MCF 10A (cell line): ENCODE data around the gene TCP11. TPM values are rescaled to one million over a fixed set of nuclear protein-coding genes. Genes with fewer than 3 reads are reported as not detected.

Experiments
- BruUV-seq: library from RNA; stranded (reverse); fragments of 400-500 nt; replicated peaks from 2 replicates; lab custom pipeline; 2021; lab: Mats Ljungman, UMichigan
- CTCF ChIA-PET: fragments of 300-600 bp; sonication (Branson Sonifier 250); formaldehyde crosslinking; extraction: SDS; loops from one replicate; lab custom pipeline; 2021; ENCODE audit warnings: antibody characterized with exemption, inconsistent platforms; lab: Yijun Ruan, JAX
- POLR2A ChIA-PET: fragments of 300-600, 350-650 bp; sonication (Branson Sonifier 250); formaldehyde crosslinking; extraction: SDS; loops from one replicate; lab custom pipeline; 2020; ENCODE audit warnings: antibody characterized with exemption, inconsistent platforms; lab: Yijun Ruan, JAX
- DNase-seq: peaks from one replicate; pipeline ENCODE4 v3.0.0-alpha.2; 2018; ENCODE audit not compliant: unreplicated experiment
- H3K27ac Mint-ChIP-seq: one replicate; pipeline ENCODE4 v1.8.0; 2022; ENCODE audit warnings: mild to moderate bottlenecking, low read depth, mixed read lengths; ENCODE audit not compliant: unreplicated experiment
- H3K27me3 Mint-ChIP-seq: one replicate; pipeline ENCODE4 v1.8.0; 2022; ENCODE audit warnings: mixed read lengths; ENCODE audit not compliant: insufficient read depth, unreplicated experiment
- H3K36me3 Mint-ChIP-seq: one replicate; pipeline ENCODE4 v1.8.0; 2022; ENCODE audit warnings: mild to moderate bottlenecking, moderate library complexity, mixed read lengths; ENCODE audit not compliant: insufficient read depth, unreplicated experiment
- H3K4me1 Mint-ChIP-seq: one replicate; pipeline ENCODE4 v1.8.0; 2022; ENCODE audit warnings: mixed read lengths; ENCODE audit not compliant: insufficient read depth, unreplicated experiment
- H3K4me3 Mint-ChIP-seq: one replicate; pipeline ENCODE4 v1.8.0; 2022; ENCODE audit warnings: mild to moderate bottlenecking, moderate library complexity, mixed read lengths; ENCODE audit not compliant: unreplicated experiment
- H3K9me3 Mint-ChIP-seq: one replicate; pipeline ENCODE4 v1.8.0; 2022; ENCODE audit warnings: mixed read lengths; ENCODE audit not compliant: unreplicated experiment
- CTCF ChIP-seq: fragments of 200-600 bp; IDR thresholded peaks from one replicate; pipeline ENCODE4 v1.8.0; 2022; ENCODE audit warnings: antibody characterized with exemption, mild to moderate bottlenecking; ENCODE audit not compliant: unreplicated experiment
- intact Hi-C: fragments of 100-400 bp; cut with micrococcal nuclease; formaldehyde crosslinking; loops from 2 replicates; pipeline ENCODE4 v1.14.1; 2022
- total RNA-seq: library from RNA; stranded (reverse); gene quantifications from 2 replicates; pipeline ENCODE4 v1.2.3, GENCODE V29; 2022

TCP11 gene
- total RNA-seq, 1 experiment from 2014 or later = not detected

- H3K9me3 Mint-ChIP-seq = no peaks in the 10 kb centered on the region
- no TSS peak for BruUV-seq
- peaks cover 15% of the 10 kb centered on the region for H3K36me3 Mint-ChIP-seq
- CTCF ChIA-PET = no interaction called here
- POLR2A ChIA-PET = interaction anchor here (1.1 kb wide), 1 partner anchor 10 kb away, joined by 4 read pairs; no protein-coding TSS in a partner anchor
- no peak overlapping the region for H3K27ac Mint-ChIP-seq
- no peak for TF ChIP-seq CTCF
- DNase-seq = no peak
- no peak overlapping the region for H3K4me3 Mint-ChIP-seq
- intact Hi-C loops = no loop called here
- no peaks in the 10 kb centered on the region for H3K4me1 Mint-ChIP-seq
- no peaks in the 10 kb centered on the region for H3K27me3 Mint-ChIP-seq
These were observed 71.0 kb downstream of the TCP11 start for GRCh38 chr6:35070111-35070510.

- Mint-ChIP-seq H3K9me3 (no peaks in the 10 kb centered on the region), H3K4me3 (no peak overlapping the region), H3K4me1 (no peaks in the 10 kb centered on the region), H3K36me3 (peaks cover 15% of the 10 kb centered on the region), H3K27me3 (no peaks in the 10 kb centered on the region), H3K27ac (no peak overlapping the region)
- DNase-seq = no peak
- intact Hi-C loops = no loop called here
- ChIA-PET CTCF (no interaction called here), POLR2A (interaction anchor here (1.1 kb wide), 1 partner anchor 10 kb away, joined by 4 read pairs; no protein-coding TSS in a partner anchor)
- BruUV-seq = no TSS peak
- no peak for TF ChIP-seq CTCF
These were observed 71.9 kb downstream of the TCP11 start for GRCh38 chr6:35069262-35069661.

GRCh38 chr6:35068644-35069043 is 72.5 kb downstream of the TCP11 start:
- POLR2A ChIA-PET = no interaction called here
- TF ChIP-seq CTCF = no peak
- H3K27me3 Mint-ChIP-seq = no peaks in the 10 kb centered on the region
- CTCF ChIA-PET = interaction anchor here (0.7 to 1.0 kb wide), 2 partner anchors 27 to 57 kb away, joined by 3 read pairs; no protein-coding TSS in a partner anchor
- intact Hi-C loops = no loop called here
- no peak overlapping the region for H3K27ac Mint-ChIP-seq
- H3K9me3 Mint-ChIP-seq = no peaks in the 10 kb centered on the region
- H3K36me3 Mint-ChIP-seq = peaks cover 15% of the 10 kb centered on the region
- no TSS peak for BruUV-seq
- no peak overlapping the region for H3K4me3 Mint-ChIP-seq
- H3K4me1 Mint-ChIP-seq = no peaks in the 10 kb centered on the region
- DNase-seq = no peak

GRCh38 chr6:35068206-35068605 is 72.9 kb downstream of the TCP11 start:
- Mint-ChIP-seq H3K27me3 (no peaks in the 10 kb centered on the region), H3K27ac (no peak overlapping the region), H3K4me1 (no peaks in the 10 kb centered on the region), H3K36me3 (peaks cover 15% of the 10 kb centered on the region), H3K9me3 (no peaks in the 10 kb centered on the region), H3K4me3 (no peak overlapping the region)
- POLR2A ChIA-PET = no interaction called here
- TF ChIP-seq CTCF = no peak
- CTCF ChIA-PET = interaction anchor here (0.7 to 1.0 kb wide), 2 partner anchors 26 to 57 kb away, joined by 3 read pairs; no protein-coding TSS in a partner anchor
- no TSS peak for BruUV-seq
- DNase-seq = no peak
- intact Hi-C loops = no loop called here

Other genes starting within 250 kb of the TCP11 start
- not detected in 2 replicates for gene SCUBE3, start 72.6 kb upstream of the TCP11 start, total RNA-seq
- gene ZNF76, start 118.4 kb upstream of the TCP11 start, total RNA-seq = 28.0 and 28.4 TPM in 2 replicates
- 17.8 and 23.1 TPM in 2 replicates for gene DEF6, start 156.5 kb upstream of the TCP11 start, total RNA-seq
- gene PPARD, start 201.2 kb upstream of the TCP11 start, total RNA-seq = 13.8 and 16.8 TPM in 2 replicates